ENCODE data around the gene CHP2. TPM values are rescaled to one million over a fixed set of nuclear protein-coding genes. Genes with fewer than 3 reads are reported as not detected.
A peak's percentile ranks its signal among the peaks of the same experiment; 100 is the strongest.

The CHP2 gene
- total RNA-seq, 1 experiment from 2014 or later, result 1.4 TPM

DNA sequence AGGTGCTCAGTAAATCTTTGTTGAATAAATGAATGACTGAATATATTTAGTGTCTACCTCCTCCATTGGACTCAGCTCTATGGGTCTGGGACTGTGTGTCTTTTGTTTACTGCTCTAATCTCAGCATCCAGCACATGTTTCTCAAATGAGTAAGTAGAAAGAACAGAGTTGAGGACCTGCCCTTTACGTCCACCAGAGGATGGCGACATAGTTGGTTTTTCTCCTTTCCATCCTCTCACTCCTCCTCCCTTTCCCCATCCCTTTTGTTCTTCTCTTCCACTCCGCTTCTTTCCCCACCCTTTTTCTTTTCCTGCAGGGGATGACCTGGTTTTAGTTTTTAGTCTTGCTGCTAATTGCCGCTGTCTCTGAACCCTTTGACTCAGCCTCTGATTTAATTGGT is 12.1 kb upstream of the CHP2 start:
- Histone ChIP-seq H3K9ac (ENCODE audit: extremely low read depth, insufficient read length, low read length) (no peak overlapping the region), H3K18ac (ENCODE audit: insufficient read length, low read depth, low read length) (no peak overlapping the region), H3K27ac (ENCODE audit: insufficient read length, low read depth, low read length) (no peak overlapping the region), H3K4me1 (ENCODE audit: insufficient read depth, low read length) (no peaks in the 10 kb centered on the region; the same call in 1 of the 2 replicates), H3K4ac (ENCODE audit: low read depth, low read length) (no peak overlapping the region), H3K79me2 (ENCODE audit: insufficient read depth, low read length) (no peaks in the 10 kb centered on the region), H4K8ac (replicated peaks; ENCODE audit: insufficient read length, low read depth, low read length) (no peak overlapping the region), H3K23me2 (ENCODE audit: insufficient read length, low read depth, low read length, poor library complexity, severe bottlenecking) (no peaks in the 10 kb centered on the region), H3K23ac (ENCODE audit: insufficient read length, low read depth, low read length) (no peak overlapping the region), H2AFZ (ENCODE audit: low read length) (no peak overlapping the region), H2BK5ac (ENCODE audit: insufficient read length, low read length) (no peak overlapping the region), H3K27me3 (ENCODE audit: insufficient read depth, low read length) (no peaks in the 10 kb centered on the region), H2BK120ac (ENCODE audit: low read depth, low read length, poor library complexity, severe bottlenecking) (no peak overlapping the region), H3T11ph (ENCODE audit: low read length) (no peak overlapping the region), H3K79me1 (ENCODE audit: insufficient read depth, low read depth, low read length, poor library complexity, severe bottlenecking) (no peaks in the 10 kb centered on the region), H3K14ac (ENCODE audit: insufficient read depth, low read length) (no peak overlapping the region), H2BK15ac (ENCODE audit: low read depth, low read length) (no peak overlapping the region), H4K20me1 (ENCODE audit: control insufficient read depth, insufficient read depth, insufficient read length) (no peaks in the 10 kb centered on the region), H4K91ac (ENCODE audit: insufficient read length, low read depth, low read length) (no peak overlapping the region), H2AK5ac (ENCODE audit: insufficient read length, low read length) (no peak overlapping the region), H2BK12ac (ENCODE audit: insufficient read length, low read depth, low read length) (no peak overlapping the region), H3K9me3 (ENCODE audit: control insufficient read depth, low read depth, low read length) (no peaks in the 10 kb centered on the region), H3K4me2 (ENCODE audit: insufficient read depth, insufficient read length, low read length) (no peak overlapping the region), H3K56ac (ENCODE audit: insufficient read length, low read depth, low read length) (no peak overlapping the region), H2BK20ac (ENCODE audit: low read depth, low read length, poor library complexity, severe bottlenecking) (no peak overlapping the region), H4K5ac (ENCODE audit: insufficient read length, low read depth, low read length) (no peak overlapping the region)
- no CpG with 5 or more reads among the region's 4 CpGs for WGBS (ENCODE audit: extremely low coverage, insufficient read length, low lambda C conversion rate)
- no peaks in the 10 kb centered on the region for H3K36me3 Mint-ChIP-seq (ENCODE audit: insufficient read depth in 1 of 3, low read depth in 3 of 3)
- H3K27me3 Mint-ChIP-seq (ENCODE audit: low read depth), result peaks cover 26% of the 10 kb centered on the region
- TF ChIP-seq, protein P1, sequence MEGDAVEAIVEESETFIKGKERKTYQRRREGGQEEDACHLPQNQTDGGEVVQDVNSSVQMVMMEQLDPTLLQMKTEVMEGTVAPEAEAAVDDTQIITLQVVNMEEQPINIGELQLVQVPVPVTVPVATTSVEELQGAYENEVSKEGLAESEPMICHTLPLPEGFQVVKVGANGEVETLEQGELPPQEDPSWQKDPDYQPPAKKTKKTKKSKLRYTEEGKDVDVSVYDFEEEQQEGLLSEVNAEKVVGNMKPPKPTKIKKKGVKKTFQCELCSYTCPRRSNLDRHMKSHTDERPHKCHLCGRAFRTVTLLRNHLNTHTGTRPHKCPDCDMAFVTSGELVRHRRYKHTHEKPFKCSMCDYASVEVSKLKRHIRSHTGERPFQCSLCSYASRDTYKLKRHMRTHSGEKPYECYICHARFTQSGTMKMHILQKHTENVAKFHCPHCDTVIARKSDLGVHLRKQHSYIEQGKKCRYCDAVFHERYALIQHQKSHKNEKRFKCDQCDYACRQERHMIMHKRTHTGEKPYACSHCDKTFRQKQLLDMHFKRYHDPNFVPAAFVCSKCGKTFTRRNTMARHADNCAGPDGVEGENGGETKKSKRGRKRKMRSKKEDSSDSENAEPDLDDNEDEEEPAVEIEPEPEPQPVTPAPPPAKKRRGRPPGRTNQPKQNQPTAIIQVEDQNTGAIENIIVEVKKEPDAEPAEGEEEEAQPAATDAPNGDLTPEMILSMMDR (conservative IDR thresholded peaks at IDR 0.05), result peak; percentile 59
- H3K4me3 Mint-ChIP-seq, result no peak overlapping the region
- DNase-seq, result no peak
- H3K4me1 Mint-ChIP-seq, result peaks cover 3 to 6% of the 10 kb centered on the region in 2 experiments; a peak in 2 of 4 replicates
- no peaks in the 10 kb centered on the region for H3K9me3 Mint-ChIP-seq
- no peak overlapping the region for H3K27ac Mint-ChIP-seq
